CD14-positive monocyte (primary cell): ENCODE data around the gene LCNL1. TPM values are rescaled to one million over a fixed set of nuclear protein-coding genes. Genes with fewer than 3 reads are reported as not detected.
"Not testable (repeated sequence)": the region's sequence is repeated elsewhere in the genome, so short reads cannot be mapped to it uniquely, and the experiment has no call there.

ENCODE experiments used
- DNase-seq, 3 donors: peaks; one replicate each; pipeline ENCODE4 v3.0.0-alpha.2; 2011 to 2022
- H2AFZ ChIP-seq: 2 replicates; pipeline ENCODE4 v1.6.0; 2012; ENCODE audit warnings: mild to moderate bottlenecking, low read depth, low read length, inconsistent platforms; ENCODE audit not compliant: insufficient read depth, poor library complexity, severe bottlenecking
- H3K27ac ChIP-seq, 2 donors: 1 replicate in 1 of 2; 2 replicates in 1 of 2; pipeline ENCODE4 v1.5.1; 2012 to 2013; ENCODE audit warnings: low read length in 2 of 2, control low read depth in 1 of 2, inconsistent platforms in 1 of 2, low read depth in 1 of 2, mild to moderate bottlenecking in 1 of 2
- H3K27me3 ChIP-seq, 2 donors: one replicate each; pipeline versions ENCODE4 v1.6.0 to v1.6.1; 2011 to 2013; ENCODE audit warnings: low read length in 2 of 2; ENCODE audit not compliant: control insufficient read depth in 2 of 2, insufficient read depth in 2 of 2
- H3K36me3 ChIP-seq, 2 donors: replicated peaks in 1 of 2; 1 replicate in 1 of 2; 2 replicates in 1 of 2; pipeline versions ENCODE4 v1.5.1 to v1.6.1; 2012 to 2013; ENCODE audit warnings: low read length in 2 of 2, control low read depth in 1 of 2, inconsistent platforms in 1 of 2, mild to moderate bottlenecking in 1 of 2; ENCODE audit not compliant: insufficient read depth in 2 of 2, control insufficient read depth in 1 of 2
- H3K4me1 ChIP-seq, 2 donors: 1 replicate in 1 of 2; 2 replicates in 1 of 2; pipeline versions ENCODE4 v1.5.1 to v1.6.1; 2012 to 2013; ENCODE audit warnings: low read length in 2 of 2, control low read depth in 1 of 2, inconsistent platforms in 1 of 2, mild to moderate bottlenecking in 1 of 2, moderate library complexity in 1 of 2; ENCODE audit not compliant: insufficient read depth in 2 of 2, control insufficient read depth in 1 of 2
- H3K4me2 ChIP-seq: replicated peaks from 2 replicates; pipeline ENCODE3; 2012; ENCODE audit warnings: low read length, moderate library complexity, mild to moderate bottlenecking; ENCODE audit not compliant: poor library complexity, severe bottlenecking; ENCODE audit errors: extremely low read depth
- H3K4me3 ChIP-seq, 3 experiments: fragments of 200-600 bp in 1 of 3; sonication (generic) in 1 of 3; replicated peaks in 1 of 3; 1 replicate in 2 of 3; 2 replicates in 1 of 3; pipeline ENCODE4 v1.5.1; 2011 to 2013; ENCODE audit warnings: low read length in 3 of 3, mild to moderate bottlenecking in 3 of 3, control low read depth in 2 of 3, low read depth in 2 of 3, inconsistent platforms in 1 of 3, moderate library complexity in 1 of 3
- H3K79me2 ChIP-seq: 2 replicates; pipeline ENCODE4 v1.6.0; 2012; ENCODE audit warnings: mild to moderate bottlenecking, control low read depth, inconsistent platforms, low read length, moderate library complexity; ENCODE audit not compliant: insufficient read depth
- H3K9ac ChIP-seq: 2 replicates; pipeline ENCODE4 v1.6.0; 2017; ENCODE audit warnings: low read length, mild to moderate bottlenecking; ENCODE audit not compliant: insufficient read depth, poor library complexity, severe bottlenecking
- H3K9me3 ChIP-seq, 2 donors: replicated peaks in 1 of 2; 1 replicate in 1 of 2; 2 replicates in 1 of 2; pipeline versions ENCODE4 v1.5.1 to v1.6.1; 2012 to 2013; ENCODE audit warnings: low read length in 2 of 2, control low read depth in 1 of 2; ENCODE audit not compliant: control insufficient read depth in 1 of 2, insufficient read depth in 1 of 2
- H4K20me1 ChIP-seq: 2 replicates; pipeline ENCODE4 v1.6.0; 2012; ENCODE audit warnings: mild to moderate bottlenecking, low read length, control low read depth, moderate library complexity; ENCODE audit not compliant: insufficient read depth
- H3K27ac Mint-ChIP-seq, 7 donors: one replicate each; pipeline ENCODE4 v1.8.0; 2020; ENCODE audit warnings: mild to moderate bottlenecking in 7 of 7, mixed read lengths in 7 of 7, moderate library complexity in 6 of 7, inconsistent platforms in 2 of 7
- H3K27me3 Mint-ChIP-seq, 3 donors: one replicate each; pipeline ENCODE4 v1.8.0; 2021 to 2022; ENCODE audit warnings: low read depth in 3 of 3, mild to moderate bottlenecking in 3 of 3, mixed read lengths in 3 of 3, moderate library complexity in 3 of 3, inconsistent platforms in 1 of 3
- H3K36me3 Mint-ChIP-seq, 2 donors: one replicate each; pipeline ENCODE4 v1.8.0; 2020; ENCODE audit warnings: mixed read lengths in 2 of 2, inconsistent platforms in 1 of 2, mild to moderate bottlenecking in 1 of 2
- H3K4me1 Mint-ChIP-seq: one replicate; pipeline ENCODE4 v1.8.0; 2020; ENCODE audit warnings: mild to moderate bottlenecking, mixed read lengths
- H3K4me3 Mint-ChIP-seq, 2 donors: one replicate each; pipeline ENCODE4 v1.8.0; 2020; ENCODE audit warnings: mild to moderate bottlenecking in 2 of 2, mixed read lengths in 2 of 2, moderate library complexity in 1 of 2
- H3K9me3 Mint-ChIP-seq, 7 donors: one replicate each; pipeline ENCODE4 v1.8.0; 2020 to 2022; ENCODE audit warnings: mixed read lengths in 7 of 7, mild to moderate bottlenecking in 6 of 7, moderate library complexity in 6 of 7, inconsistent platforms in 2 of 7
- CTCF ChIP-seq: fragments of 200-600 bp; IDR thresholded peaks from one replicate; pipeline ENCODE4 v1.8.0; 2022; ENCODE audit warnings: antibody characterized with exemption, mild to moderate bottlenecking
- WGBS: methylation state at CpG from one replicate; pipeline ENCODE4 v1.1.5; 2013; ENCODE audit warnings: missing lambda C conversion rate; ENCODE audit not compliant: insufficient coverage; 5-methylcytosine and 5-hydroxymethylcytosine counted together
- intact Hi-C, 2 donors: fragments of 100-400 bp; cut with micrococcal nuclease; formaldehyde crosslinking; loops; one replicate each; pipeline versions ENCODE4 v1.15.0 to v1.15.1; 2023
- polyA plus RNA-seq, 3 donors: library from polyadenylated mRNA; depleted of rRNA in 1 of 3; unstranded in 2 of 3; stranded (reverse) in 1 of 3; fragments of 300-500 nt in 2 of 3; fragments of >200 nt in 1 of 3; fragmentation: Illumina TruSeq in 2 of 3; gene quantifications; 1 replicate in 2 of 3; 2 replicates in 1 of 3; pipeline ENCODE4 v1.2.3, GENCODE V29; 2012 to 2021

LCNL1 gene
- polyA plus RNA-seq, 3 donors, result 0.04 TPM; not detected in 2

GRCh38 chr9:137031904-137032640 is 49.3 kb downstream of the LCNL1 start, which contains the start of gene FUT7:
TSS of gene FUT7 (minus strand) at chr9:137032088. CDS start at chr9:137031991, 97 bp downstream.
- Histone ChIP-seq H3K79me2 (peaks cover 75% of the 10 kb centered on the region), H3K4me1 (peaks cover 68 to 83% of the 10 kb centered on the region in 2 donors), H3K9ac (peak within 1 kb of the TSS; percentile 77), H3K4me3 (peak within 1 kb of the TSS; percentile 47 to 88 (median 68)), H3K4me2 (peak within 1 kb of the TSS; percentile 98), H4K20me1 (peaks cover 39% of the 10 kb centered on the region), H3K27me3 (no peaks in the 10 kb centered on the region), H3K36me3 (peaks cover 10 to 17% of the 10 kb centered on the region in 2 donors), H3K27ac (peak within 1 kb of the TSS; percentile 83 to 92), H3K9me3 (no peaks in the 10 kb centered on the region), H2AFZ (peak within 1 kb of the TSS; percentile 22)
- Mint-ChIP-seq H3K9me3 (no peaks in the 10 kb centered on the region), H3K36me3 (peaks cover 0 to 14% of the 10 kb centered on the region in 2 donors), H3K4me3 (peak within 1 kb of the TSS; percentile 87 to 93), H3K27ac (peak within 1 kb of the TSS; percentile 87 to 94 (median 93)), H3K27me3 (peaks cover 2 to 3% (median 3%) of the 10 kb centered on the region in 3 donors), H3K4me1 (peaks cover 56% of the 10 kb centered on the region)
- intact Hi-C loops, result loop anchor here (5.0 to 10.0 kb wide), 6 partner anchors 35 to 245 kb away; partner anchors contain the start of genes AJM1 (in 1 of the 2), C8G (in 1 of the 2), CLIC3 (in 1 of the 2) and FBXW5 (in 1 of the 2)
- TF ChIP-seq CTCF, result no peak
- peak; percentile 44 to 59 (median 50) for DNase-seq
- 9% methylated on average over 13 of the region's 16 CpGs for WGBS

- Histone ChIP-seq H3K36me3 (peaks cover 15 to 22% of the 10 kb centered on the region in 2 donors), H3K9ac (peak overlapping the region; percentile 77), H3K27me3 (no peaks in the 10 kb centered on the region), H3K79me2 (peaks cover 75% of the 10 kb centered on the region), H3K4me3 (peak overlapping the region; percentile 47 to 88 (median 68)), H4K20me1 (peaks cover 47% of the 10 kb centered on the region), H3K4me1 (peaks cover 63 to 76% of the 10 kb centered on the region in 2 donors), H3K9me3 (no peaks in the 10 kb centered on the region), H3K27ac (peak overlapping the region; percentile 83 to 92), H3K4me2 (peak overlapping the region; percentile 98), H2AFZ (peak overlapping the region; percentile 22)
- H3K36me3 Mint-ChIP-seq, result peaks cover 3 to 19% of the 10 kb centered on the region in 2 donors
- DNase-seq, result peak; percentile 88 to 90 (median 89)
- 5% methylated on average over 7 of the region's 10 CpGs for WGBS
- H3K27me3 Mint-ChIP-seq, result no peaks in the 10 kb centered on the region
- no peak for TF ChIP-seq CTCF
- H3K9me3 Mint-ChIP-seq, result no peaks in the 10 kb centered on the region
- H3K27ac Mint-ChIP-seq, result peak overlapping the region; percentile 86 to 94 (median 92)
- peak overlapping the region; percentile 87 to 93 for H3K4me3 Mint-ChIP-seq
- intact Hi-C loops, result loop anchor here (5.0 to 10.0 kb wide), 6 partner anchors 34 to 246 kb away; partner anchors contain the start of genes AJM1 (in 1 of the 2), C8G (in 1 of the 2), CLIC3 (in 1 of the 2) and FBXW5 (in 1 of the 2)
- H3K4me1 Mint-ChIP-seq, result peaks cover 53% of the 10 kb centered on the region
Observed at GRCh38 chr9:137032858-137033257, 50.1 kb downstream of the LCNL1 start.

DNA sequence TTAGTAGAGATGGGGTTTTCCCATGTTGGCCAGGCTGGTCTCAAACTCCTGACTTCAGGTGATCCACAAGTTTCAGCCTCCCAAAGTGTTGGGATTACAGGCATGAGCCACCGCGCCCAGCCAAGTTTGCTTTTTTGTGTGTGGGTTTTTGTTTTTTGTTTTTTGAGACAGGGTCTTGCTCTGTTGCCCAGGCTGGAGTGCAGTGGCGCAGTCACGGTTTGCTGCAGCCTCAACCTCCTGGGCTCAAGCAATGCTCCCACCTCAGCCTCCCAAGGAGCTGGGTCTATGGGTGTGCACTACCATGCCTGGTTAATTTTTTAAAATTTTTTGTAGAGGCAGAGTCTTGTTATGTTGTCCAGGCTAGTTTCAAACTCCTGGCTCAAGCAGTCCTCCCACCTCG is 50.7 kb downstream of the LCNL1 start:
- peak overlapping the region; percentile 77 for H3K9ac ChIP-seq
- DNase-seq, H3K27me3 ChIP-seq, H3K27me3 Mint-ChIP-seq, H3K9me3 Mint-ChIP-seq, H2AFZ ChIP-seq, H3K9me3 ChIP-seq: not testable (repeated sequence)
- peaks cover 73% of the 10 kb centered on the region for H3K79me2 ChIP-seq
- intact Hi-C loops, result loop anchor here (5.0 to 10.0 kb wide), 6 partner anchors 34 to 246 kb away; partner anchors contain the start of genes AJM1 (in 1 of the 2), C8G (in 1 of the 2), CLIC3 (in 1 of the 2) and FBXW5 (in 1 of the 2)
- peak overlapping the region; percentile 47 to 88 (median 68) for H3K4me3 ChIP-seq
- H4K20me1 ChIP-seq, result peaks cover 48% of the 10 kb centered on the region
- Mint-ChIP-seq H3K36me3 (peaks cover 3 to 25% of the 10 kb centered on the region in 2 donors), H3K4me3 (peak overlapping the region; percentile 87 to 93), H3K4me1 (peaks cover 52% of the 10 kb centered on the region), H3K27ac (peak overlapping the region; percentile 86 to 94 (median 92))
- no CpG with 5 or more reads among the region's 5 CpGs for WGBS
- peak overlapping the region; percentile 83 to 92 for H3K27ac ChIP-seq
- H3K4me1 ChIP-seq, result peaks cover 61 to 74% of the 10 kb centered on the region in 2 donors
- H3K36me3 ChIP-seq, result peaks cover 15 to 22% of the 10 kb centered on the region in 2 donors
- H3K4me2 ChIP-seq, result peak overlapping the region; percentile 98
